Right lobe of liver (tissue), 4 donors: ENCODE measurements around the gene PRICKLE3.

ENCODE experiments used
- CTCF ChIP-seq, 4 donors: fragments of 200-600 bp in 3 of 4; fragments of 450-650 bp in 1 of 4; IDR thresholded peaks; one replicate each; pipeline versions ENCODE4 v1.5.1 to v1.8.0; 2016 to 2022; ENCODE audit warnings: antibody characterized with exemption in 4 of 4, mild to moderate bottlenecking in 2 of 4
- POLR2A ChIP-seq: fragments of 450-650 bp; IDR thresholded peaks from one replicate; pipeline ENCODE4 v1.6.1; 2017; ENCODE audit warnings: antibody characterized with exemption, mild to moderate bottlenecking
- donor health status: DM: no; HTN: no; CAD: no.
- donor health status: DM: no; HTN: no; CAD: no.
- donor health status: DM: no; HTN: yes; CAD: no.

GRCh38 chrX:49177873-49178480 lies 8.2 kb downstream of the PRICKLE3 start:
- TF ChIP-seq CTCF (IDR thresholded peaks at IDR 0.05) (peak in 1 of 4 donors; percentile 0), POLR2A (no peak)
